ENCODE results near the gene DIABLO. TPM values are rescaled to one million over a fixed set of nuclear protein-coding genes. Genes with fewer than 3 reads are reported as not detected.

Gene DIABLO
- total RNA-seq, 1 experiment from 2014 or later, result 74.6 TPM

- Histone ChIP-seq H2BK12ac (ENCODE audit: insufficient read length, low read depth, low read length) (no peak overlapping the region), H3T11ph (ENCODE audit: low read length) (no peak overlapping the region), H3K4me2 (ENCODE audit: insufficient read depth, insufficient read length, low read length) (no peak overlapping the region), H3K9ac (ENCODE audit: extremely low read depth, insufficient read length, low read length) (no peak overlapping the region), H4K91ac (ENCODE audit: insufficient read length, low read depth, low read length) (no peak overlapping the region), H3K4ac (ENCODE audit: low read depth, low read length) (no peak overlapping the region), H3K79me1 (ENCODE audit: insufficient read depth, low read depth, low read length, poor library complexity, severe bottlenecking) (no peaks in the 10 kb centered on the region), H4K8ac (replicated peaks; ENCODE audit: insufficient read length, low read depth, low read length) (no peak overlapping the region), H3K56ac (ENCODE audit: insufficient read length, low read depth, low read length) (no peak overlapping the region), H2BK20ac (ENCODE audit: low read depth, low read length, poor library complexity, severe bottlenecking) (no peak overlapping the region), H3K9me3 (ENCODE audit: control insufficient read depth, low read depth, low read length) (no peaks in the 10 kb centered on the region), H2AFZ (ENCODE audit: low read length) (no peak overlapping the region), H3K23me2 (ENCODE audit: insufficient read length, low read depth, low read length, poor library complexity, severe bottlenecking) (peaks cover 7% of the 10 kb centered on the region), H2BK120ac (ENCODE audit: low read depth, low read length, poor library complexity, severe bottlenecking) (no peak overlapping the region), H3K23ac (ENCODE audit: insufficient read length, low read depth, low read length) (no peak overlapping the region), H2BK5ac (ENCODE audit: insufficient read length, low read length) (no peak overlapping the region), H2AK5ac (ENCODE audit: insufficient read length, low read length) (no peak overlapping the region), H3K18ac (ENCODE audit: insufficient read length, low read depth, low read length) (no peak overlapping the region), H3K14ac (ENCODE audit: insufficient read depth, low read length) (no peak overlapping the region), H3K27ac (ENCODE audit: insufficient read length, low read depth, low read length) (no peak overlapping the region), H3K79me2 (ENCODE audit: insufficient read depth, low read length) (no peaks in the 10 kb centered on the region), H4K20me1 (ENCODE audit: control insufficient read depth, insufficient read depth, insufficient read length) (no peaks in the 10 kb centered on the region), H4K5ac (ENCODE audit: insufficient read length, low read depth, low read length) (no peak overlapping the region), H2BK15ac (ENCODE audit: low read depth, low read length) (no peak overlapping the region), H3K27me3 (ENCODE audit: insufficient read depth, low read length) (peaks cover 4% of the 10 kb centered on the region; the same call in 1 of the 2 replicates), H3K4me1 (ENCODE audit: insufficient read depth, low read length) (no peaks in the 10 kb centered on the region; the same call in 1 of the 2 replicates)
- Mint-ChIP-seq H3K9me3 (no peaks in the 10 kb centered on the region), H3K36me3 (ENCODE audit: insufficient read depth in 1 of 3, low read depth in 3 of 3) (peaks cover 19 to 34% (median 29%) of the 10 kb centered on the region in 3 experiments; a peak in 6 of 7 replicates), H3K27me3 (ENCODE audit: low read depth) (peaks cover 43% of the 10 kb centered on the region), H3K27ac (no peak overlapping the region), H3K4me1 (peaks cover 25 to 30% of the 10 kb centered on the region in 2 experiments), H3K4me3 (no peak overlapping the region)
- no CpG with 5 or more reads among the region's 27 CpGs for WGBS (ENCODE audit: extremely low coverage, insufficient read length, low lambda C conversion rate)
- DNase-seq, result no peak
- no peak for TF ChIP-seq CTCF (conservative IDR thresholded peaks at IDR 0.05)
Observed at GRCh38 chr12:122206111-122206881, 19.6 kb downstream of the DIABLO start.
